Bronchial epithelial cell (primary cell): ENCODE results near the gene DLEC1. TPM values are rescaled to one million over a fixed set of nuclear protein-coding genes. Genes with fewer than 3 reads are reported as not detected.

ENCODE experiments used
- DNase-seq: peaks from one replicate; pipeline ENCODE4 v3.0.0-alpha.2; 2010; ENCODE audit warnings: low read depth
- FAIRE-seq: peaks from 2 replicates; lab custom pipeline; 2011; peaks lifted over from hg19 to GRCh38; lab: Jason Lieb, UNC
- H3K27me3 ChIP-seq: 2 replicates; pipeline ENCODE4 v1.5.1; 2011; ENCODE audit warnings: low read length; ENCODE audit not compliant: control insufficient read depth, insufficient read depth
- H3K36me3 ChIP-seq: 2 replicates; pipeline ENCODE4 v1.5.1; 2011; ENCODE audit warnings: low read length; ENCODE audit not compliant: control insufficient read depth, insufficient read depth
- H3K4me3 ChIP-seq: 2 replicates; pipeline ENCODE4 v1.5.1; 2011; ENCODE audit warnings: mild to moderate bottlenecking, low read depth, low read length, control low read depth
- CTCF ChIP-seq: IDR thresholded peaks from 2 replicates; pipeline ENCODE4 v1.5.1; 2011; ENCODE audit warnings: mild to moderate bottlenecking, moderate library complexity, low read length, control low read depth, inconsistent platforms; ENCODE audit not compliant: insufficient read depth, severe bottlenecking
- total RNA-seq: library from RNA; depleted of rRNA; stranded (reverse); fragments of >200 nt; gene quantifications from 2 replicates; pipeline ENCODE4 v1.2.1, GENCODE V29; 2014

DLEC1 gene
- total RNA-seq, 1 donor from 2014 or later: 0.26 TPM

- Histone ChIP-seq H3K36me3 (no peaks in the 10 kb centered on the region), H3K4me3 (no peak overlapping the region), H3K27me3 (no peaks in the 10 kb centered on the region)
- peak; percentile 18 for TF ChIP-seq CTCF
- FAIRE-seq (no peak), DNase-seq (no peak)
Measured at GRCh38 chr3:38150780-38151528, 111.9 kb downstream of the DLEC1 start.

GRCh38 chr3:38151667-38152265 is 112.8 kb downstream of the DLEC1 start:
- Histone ChIP-seq H3K4me3 (no peak overlapping the region), H3K36me3 (no peaks in the 10 kb centered on the region), H3K27me3 (no peaks in the 10 kb centered on the region)
- DNase-seq (peak; percentile 98), FAIRE-seq (peak; percentile 93)
- TF ChIP-seq CTCF: no peak

GRCh38 chr3:38152609-38153008 is 113.6 kb downstream of the DLEC1 start:
- Histone ChIP-seq H3K27me3 (no peaks in the 10 kb centered on the region), H3K4me3 (no peak overlapping the region), H3K36me3 (no peaks in the 10 kb centered on the region)
- DNase-seq (no peak), FAIRE-seq (no peak)
- no peak for TF ChIP-seq CTCF

GRCh38 chr3:38153221-38153620 is 114.2 kb downstream of the DLEC1 start:
- Histone ChIP-seq H3K36me3 (no peaks in the 10 kb centered on the region), H3K27me3 (no peaks in the 10 kb centered on the region), H3K4me3 (no peak overlapping the region)
- DNase-seq (no peak), FAIRE-seq (no peak)
- no peak for TF ChIP-seq CTCF

GRCh38 chr3:38154033-38154494 is 115.1 kb downstream of the DLEC1 start:
- no peaks in the 10 kb centered on the region for H3K27me3 ChIP-seq
- peak; percentile 43 for FAIRE-seq
- peak; percentile 99 for DNase-seq
- no peak for TF ChIP-seq CTCF
- H3K4me3 ChIP-seq: no peak overlapping the region
- H3K36me3 ChIP-seq: no peaks in the 10 kb centered on the region
